KMS-11 (cell line): ENCODE data around the gene RPS3A.
A peak's percentile ranks its signal among the peaks of the same experiment; 100 is the strongest.

Experiments used
- H2AFZ ChIP-seq: fragments of 200-600 bp; sonication (generic); 2 replicates; pipeline ENCODE4 v1.6.1; 2016; ENCODE audit warnings: antibody characterized with exemption, mixed run types, low read depth
- H3K27ac ChIP-seq: fragments of 200-600 bp; sonication (generic); 2 replicates; pipeline ENCODE4 v1.6.1; 2016; ENCODE audit warnings: mild to moderate bottlenecking, mixed run types
- H3K27me3 ChIP-seq: fragments of 200-600 bp; sonication (generic); 2 replicates; pipeline ENCODE4 v1.6.1; 2017; ENCODE audit warnings: mild to moderate bottlenecking, low read depth, mixed run types, moderate library complexity; ENCODE audit not compliant: insufficient read depth
- H3K36me3 ChIP-seq: fragments of 200-600 bp; sonication (generic); 2 replicates; pipeline ENCODE4 v1.6.1; 2017; ENCODE audit warnings: mild to moderate bottlenecking, mixed run types; ENCODE audit not compliant: insufficient read depth
- H3K4me1 ChIP-seq: fragments of 200-600 bp; sonication (generic); 2 replicates; pipeline ENCODE4 v1.6.1; 2016; ENCODE audit warnings: mild to moderate bottlenecking, low read depth, mixed run types; ENCODE audit not compliant: poor library complexity, severe bottlenecking
- H3K4me2 ChIP-seq: fragments of 200-600 bp; sonication (generic); 2 replicates; pipeline ENCODE4 v1.7.0; 2016; ENCODE audit warnings: mild to moderate bottlenecking, mixed run types
- H3K4me3 ChIP-seq: fragments of 200-600 bp; sonication (generic); IDR thresholded peaks from 2 replicates; pipeline ENCODE4 v1.6.1; 2017; ENCODE audit warnings: low read depth, low read length, mixed read lengths; ENCODE audit not compliant: insufficient read depth
- H3K79me2 ChIP-seq: fragments of 200-600 bp; sonication (generic); 2 replicates; pipeline ENCODE4 v1.6.1; 2016; ENCODE audit warnings: low read depth, mixed run types; ENCODE audit not compliant: insufficient read depth
- H3K9ac ChIP-seq: fragments of 200-600 bp; sonication (generic); 2 replicates; pipeline ENCODE4 v1.6.1; 2016; ENCODE audit warnings: mild to moderate bottlenecking, mixed run types
- H4K20me1 ChIP-seq: fragments of 200-600 bp; sonication (generic); 2 replicates; pipeline ENCODE4 v1.6.1; 2016; ENCODE audit warnings: mild to moderate bottlenecking, mixed run types; ENCODE audit not compliant: insufficient read depth
- CTCF ChIP-seq: fragments of 200-600 bp; sonication (generic); conservative IDR thresholded peaks from 2 replicates; pipeline ENCODE4 v1.6.1; 2017; ENCODE audit warnings: low read depth, mild to moderate bottlenecking, antibody characterized with exemption, low read length, moderate library complexity, mixed read lengths

RPS3A gene

GRCh38 chr4:151099976-151100417 is 569 bp downstream of the RPS3A start:
- Histone ChIP-seq H3K27ac (peak overlapping the region; percentile 91), H3K9ac (peak overlapping the region; percentile 99), H3K27me3 (no peaks in the 10 kb centered on the region), H3K4me2 (peak overlapping the region; percentile 81), H3K4me1 (peaks cover 29% of the 10 kb centered on the region), H4K20me1 (peaks cover 28% of the 10 kb centered on the region), H3K79me2 (peaks cover 44% of the 10 kb centered on the region), H3K4me3 (peak overlapping the region; percentile 38), H2AFZ (peak overlapping the region; percentile 50), H3K36me3 (peaks cover 41% of the 10 kb centered on the region)
- no peak for TF ChIP-seq CTCF

- Histone ChIP-seq H3K4me3 (peak overlapping the region; percentile 38), H3K79me2 (peaks cover 44% of the 10 kb centered on the region), H3K4me2 (peak overlapping the region; percentile 81), H3K4me1 (peaks cover 29% of the 10 kb centered on the region), H3K36me3 (peaks cover 42% of the 10 kb centered on the region), H3K27ac (peak overlapping the region; percentile 91), H4K20me1 (peaks cover 28% of the 10 kb centered on the region), H3K9ac (peak overlapping the region; percentile 99), H2AFZ (no peak overlapping the region), H3K27me3 (no peaks in the 10 kb centered on the region)
- TF ChIP-seq CTCF: no peak
These were observed 1.1 kb downstream of the RPS3A start for GRCh38 chr4:151100531-151100930.

- peaks cover 21% of the 10 kb centered on the region for H3K4me1 ChIP-seq
- H3K4me3 ChIP-seq: no peak overlapping the region
- H2AFZ ChIP-seq: no peak overlapping the region
- H3K4me2 ChIP-seq: no peak overlapping the region
- H3K27ac ChIP-seq: no peak overlapping the region
- H3K27me3 ChIP-seq: no peaks in the 10 kb centered on the region
- H3K79me2 ChIP-seq: peaks cover 44% of the 10 kb centered on the region
- no peak overlapping the region for H3K9ac ChIP-seq
- peaks cover 52% of the 10 kb centered on the region for H3K36me3 ChIP-seq
- no peak for TF ChIP-seq CTCF
- peaks cover 28% of the 10 kb centered on the region for H4K20me1 ChIP-seq
These were observed 4.3 kb downstream of the RPS3A start for GRCh38 chr4:151103758-151104157.

DNA sequence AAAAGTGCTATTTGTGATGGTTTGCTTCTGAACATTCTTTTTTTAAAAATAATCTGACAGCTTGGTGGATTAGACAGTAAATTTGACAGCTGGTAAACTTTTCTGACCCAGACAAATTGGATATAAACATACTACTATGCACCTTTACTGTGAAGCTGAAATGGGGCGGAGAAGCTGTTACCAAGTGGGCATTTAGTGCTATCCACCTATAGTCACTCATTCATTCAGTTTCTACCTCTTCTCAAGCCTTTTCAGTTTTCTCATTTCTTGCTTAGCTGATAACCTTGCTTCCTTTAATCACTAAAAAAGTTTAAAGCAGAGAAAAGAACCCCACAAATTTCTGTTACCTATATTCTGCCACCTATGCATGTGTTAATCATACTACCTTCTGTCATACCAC is 5.2 kb downstream of the RPS3A start:
- peaks cover 52% of the 10 kb centered on the region for H3K36me3 ChIP-seq
- H2AFZ ChIP-seq: no peak overlapping the region
- no peaks in the 10 kb centered on the region for H3K27me3 ChIP-seq
- TF ChIP-seq CTCF: no peak
- no peak overlapping the region for H3K9ac ChIP-seq
- peaks cover 18% of the 10 kb centered on the region for H3K4me1 ChIP-seq
- H3K4me3 ChIP-seq: no peak overlapping the region
- no peak overlapping the region for H3K4me2 ChIP-seq
- H3K27ac ChIP-seq: no peak overlapping the region
- peaks cover 41% of the 10 kb centered on the region for H3K79me2 ChIP-seq
- H4K20me1 ChIP-seq: peaks cover 28% of the 10 kb centered on the region
